ENCODE data around the gene UBASH3B. TPM values are rescaled to one million over a fixed set of nuclear protein-coding genes. Genes with fewer than 3 reads are reported as not detected.

The UBASH3B gene
- total RNA-seq, 2 experiments from 2014 or later: 66.6 to 75.0 TPM

DNA sequence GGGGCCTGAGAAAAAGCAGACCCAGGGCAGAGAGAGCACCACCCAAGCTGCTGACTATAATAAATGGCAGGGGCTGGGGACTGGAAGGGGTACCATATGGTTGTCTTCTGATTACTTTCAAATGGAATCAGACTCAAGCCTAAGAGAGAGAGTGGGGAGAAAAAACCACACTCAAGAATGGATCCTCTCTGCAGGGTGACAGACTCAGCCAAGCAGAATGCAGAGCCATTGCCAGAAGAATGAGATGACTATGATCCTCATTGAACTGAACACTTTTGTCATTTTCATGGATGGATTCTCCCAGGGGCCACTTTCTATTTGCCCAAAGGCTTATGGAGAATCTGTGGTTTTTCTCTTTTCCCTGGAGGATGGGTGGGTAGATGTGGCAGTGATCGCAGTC, 8.7 kb downstream of the UBASH3B start:
- POLR2A ChIA-PET: interaction anchor here (0.6 to 1.7 kb wide), 2 partner anchors 8 to 40 kb away, joined by 3 to 6 read pairs; no protein-coding TSS in a partner anchor
- no peak for ATAC-seq
- no peaks in the 10 kb centered on the region for H3K9me3 Mint-ChIP-seq (ENCODE audit: insufficient read depth)
- peak overlapping the region; percentile 36 for H3K27ac Mint-ChIP-seq
- CTCF ChIA-PET: interaction anchor here (1.0 to 17.6 kb wide), 6 partner anchors 9 to 93 kb away, joined by 3 to 225 read pairs (median 5); partner anchors contain the start of gene UBASH3B
- no peak for DNase-seq
- no peak overlapping the region for H3K4me3 Mint-ChIP-seq
- peaks cover 65% of the 10 kb centered on the region for H3K4me1 Mint-ChIP-seq (ENCODE audit: low read depth)
- H3K27me3 Mint-ChIP-seq (ENCODE audit: low read depth): no peaks in the 10 kb centered on the region
- H3K36me3 Mint-ChIP-seq (ENCODE audit: low read depth): peaks cover 54% of the 10 kb centered on the region

DNA sequence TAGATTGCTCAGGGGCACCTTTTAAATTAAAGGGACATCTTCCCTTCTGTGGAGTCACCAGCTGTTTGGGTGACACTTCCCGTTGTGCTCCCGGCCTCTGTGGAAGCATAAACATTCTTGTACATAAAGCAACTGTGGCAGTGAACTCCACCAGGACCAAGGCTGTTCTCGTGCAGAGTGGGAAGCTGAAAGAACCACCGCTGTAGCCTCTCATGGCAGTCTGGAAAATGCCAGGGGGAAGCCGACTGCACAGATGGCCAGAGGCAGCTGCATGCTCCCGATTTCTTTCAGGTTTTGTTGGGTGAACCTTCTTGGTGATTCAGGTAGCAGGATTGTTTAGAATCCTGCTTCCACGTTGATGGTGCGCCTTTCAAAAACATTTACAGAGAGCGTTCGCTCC, 10.3 kb downstream of the UBASH3B start:
- DNase-seq (no peak), ATAC-seq (no peak)
- Mint-ChIP-seq H3K4me1 (ENCODE audit: low read depth) (peaks cover 62% of the 10 kb centered on the region), H3K27me3 (ENCODE audit: low read depth) (no peaks in the 10 kb centered on the region), H3K4me3 (no peak overlapping the region), H3K27ac (no peak overlapping the region), H3K36me3 (ENCODE audit: low read depth) (peaks cover 62% of the 10 kb centered on the region), H3K9me3 (ENCODE audit: insufficient read depth) (no peaks in the 10 kb centered on the region)
- ChIA-PET POLR2A (interaction anchor here (1.0 to 1.7 kb wide), 3 partner anchors 9 to 78 kb away, joined by 3 to 6 read pairs (median 3); no protein-coding TSS in a partner anchor), CTCF (interaction anchor here (1.2 to 17.6 kb wide), 4 partner anchors 10 to 91 kb away, joined by 3 to 225 read pairs (median 28); partner anchors contain the start of gene UBASH3B)

DNA sequence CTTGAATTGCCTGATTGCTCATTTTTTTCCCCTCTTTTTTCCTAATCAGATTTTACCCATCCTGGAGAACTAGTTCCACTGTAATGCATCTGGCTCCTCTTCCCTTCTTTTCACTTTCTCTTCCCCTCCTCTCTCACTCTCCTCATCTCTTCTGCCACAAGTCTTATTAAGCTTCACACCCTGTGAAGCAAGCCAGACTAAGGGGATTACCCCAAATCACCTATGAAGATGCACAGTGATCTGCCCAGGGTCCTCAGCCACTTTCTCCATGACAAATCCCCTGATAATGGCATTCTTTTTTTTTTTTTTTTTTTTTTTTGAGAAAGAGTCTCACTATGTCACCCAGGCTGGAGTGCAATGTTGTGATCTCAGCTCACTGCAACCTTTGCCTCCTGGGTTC, 11.2 kb downstream of the UBASH3B start:
- CTCF ChIA-PET: interaction anchor here (1.2 to 17.6 kb wide), 7 partner anchors 11 to 185 kb away, joined by 3 to 225 read pairs (median 4); partner anchors contain the start of gene UBASH3B
- no peak for DNase-seq
- peak overlapping the region; percentile 10 for H3K27ac Mint-ChIP-seq

DNA sequence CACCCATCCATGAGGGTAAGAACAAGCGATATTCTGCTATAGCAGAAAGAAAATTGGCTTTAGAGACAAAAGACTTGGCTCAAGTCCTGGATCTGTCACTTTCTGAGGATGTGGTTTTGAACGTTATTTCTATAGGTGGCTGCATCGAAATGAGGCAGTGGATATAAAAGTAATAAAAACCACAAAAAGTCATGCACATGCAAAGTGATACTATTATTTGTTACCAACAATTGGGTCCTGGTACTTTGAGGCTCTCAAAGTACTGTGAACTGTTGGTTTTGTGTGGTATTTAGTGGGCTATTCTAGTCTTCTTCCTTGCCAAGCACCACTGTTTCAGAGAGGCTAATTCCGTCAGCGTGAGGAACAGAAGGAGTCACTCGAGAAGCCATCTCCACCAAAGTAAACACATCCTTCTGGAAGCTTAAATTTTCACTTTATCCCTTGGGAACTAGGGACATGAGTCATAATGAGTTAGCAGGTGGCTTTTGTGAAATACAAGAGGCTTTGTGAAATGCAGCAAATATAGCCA, 13.1 kb downstream of the UBASH3B start:
- peaks cover 74% of the 10 kb centered on the region for H3K4me1 Mint-ChIP-seq (ENCODE audit: low read depth)
- H3K27me3 Mint-ChIP-seq (ENCODE audit: low read depth): no peaks in the 10 kb centered on the region
- H3K36me3 Mint-ChIP-seq (ENCODE audit: low read depth): peaks cover 60% of the 10 kb centered on the region
- peak; percentile 37 for DNase-seq
- ChIA-PET CTCF (interaction anchor here (0.8 to 17.6 kb wide), 13 partner anchors 10 to 185 kb away, joined by 3 to 225 read pairs (median 4); partner anchors contain the start of gene UBASH3B), POLR2A (interaction anchor here (0.9 to 3.0 kb wide), 7 partner anchors 11 to 79 kb away, joined by 3 to 20 read pairs (median 4); partner anchors contain the start of gene UBASH3B)
- H3K27ac Mint-ChIP-seq: peak overlapping the region; percentile 94
- peak overlapping the region; percentile 35 for H3K4me3 Mint-ChIP-seq
- peak; percentile 66 for ATAC-seq
- no peaks in the 10 kb centered on the region for H3K9me3 Mint-ChIP-seq (ENCODE audit: insufficient read depth)

More for the DNA sequence above, 11.2 kb downstream of the UBASH3B start:
- Mint-ChIP-seq H3K4me1 (ENCODE audit: low read depth) (peaks cover 66% of the 10 kb centered on the region), H3K27me3 (ENCODE audit: low read depth) (no peaks in the 10 kb centered on the region), H3K4me3 (no peak overlapping the region), H3K9me3 (ENCODE audit: insufficient read depth) (no peaks in the 10 kb centered on the region), H3K36me3 (ENCODE audit: low read depth) (peaks cover 65% of the 10 kb centered on the region)
- POLR2A ChIA-PET: interaction anchor here (1.0 kb wide), 1 partner anchor 77 kb away, joined by 3 read pairs; no protein-coding TSS in a partner anchor
- no peak for ATAC-seq

DNA sequence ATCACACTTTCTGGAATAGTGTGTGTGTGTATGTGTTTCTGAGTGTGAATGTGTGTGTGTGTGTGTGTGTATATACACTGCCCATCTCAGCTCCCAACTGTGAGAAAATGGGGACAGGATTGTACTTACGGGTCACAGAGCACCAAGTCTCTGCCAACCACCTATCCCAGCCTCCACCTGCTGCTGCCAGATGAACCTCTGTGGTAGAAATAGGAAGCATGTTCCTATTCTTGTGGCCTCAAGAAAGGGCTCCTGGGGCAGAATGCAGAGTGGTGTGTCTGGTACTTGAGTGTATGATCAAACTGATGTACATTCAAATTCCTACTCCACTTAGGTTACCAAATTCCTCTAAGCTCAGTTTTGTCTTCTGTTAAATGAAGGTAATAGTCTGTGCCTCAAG, 14.6 kb downstream of the UBASH3B start:
- Mint-ChIP-seq H3K36me3 (ENCODE audit: low read depth) (peaks cover 52% of the 10 kb centered on the region), H3K27ac (peak overlapping the region; percentile 45), H3K4me1 (ENCODE audit: low read depth) (peaks cover 81% of the 10 kb centered on the region), H3K4me3 (no peak overlapping the region), H3K27me3 (ENCODE audit: low read depth) (no peaks in the 10 kb centered on the region), H3K9me3 (ENCODE audit: insufficient read depth) (no peaks in the 10 kb centered on the region)
- CTCF ChIA-PET: interaction anchor here (0.7 to 17.6 kb wide), 14 partner anchors 9 to 181 kb away, joined by 3 to 225 read pairs (median 4); partner anchors contain the start of gene UBASH3B
- DNase-seq: no peak
- no peak for ATAC-seq
- POLR2A ChIA-PET: interaction anchor here (1.0 to 3.0 kb wide), 4 partner anchors 10 to 27 kb away, joined by 3 to 13 read pairs (median 4); no protein-coding TSS in a partner anchor

DNA sequence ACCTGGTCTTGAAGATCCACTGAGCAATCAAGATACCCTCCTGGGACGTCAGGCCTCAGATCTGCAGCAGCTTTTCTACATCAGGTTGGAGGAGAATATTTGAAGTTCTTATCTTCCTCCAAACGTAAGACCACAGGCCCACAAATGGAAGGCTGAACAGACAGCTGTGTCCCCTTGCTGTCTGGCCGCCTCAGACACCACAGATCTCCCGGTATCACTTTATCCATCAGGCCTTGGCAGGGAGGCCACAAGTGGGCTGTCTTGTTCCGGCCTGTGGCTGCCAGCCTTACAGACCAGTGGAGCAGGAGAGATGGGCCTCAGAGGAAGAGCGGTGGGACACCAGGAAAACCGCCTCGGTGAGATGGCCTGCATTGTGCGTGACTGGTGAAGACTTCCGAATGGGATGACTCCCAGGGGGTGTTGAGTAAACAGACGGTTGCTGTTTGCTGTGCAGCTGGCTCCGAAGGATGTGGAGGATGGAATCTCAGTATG, 15.9 kb downstream of the UBASH3B start:
- Mint-ChIP-seq H3K27ac (peak overlapping the region; percentile 7), H3K4me3 (no peak overlapping the region), H3K9me3 (ENCODE audit: insufficient read depth) (no peaks in the 10 kb centered on the region), H3K4me1 (ENCODE audit: low read depth) (peaks cover 84% of the 10 kb centered on the region), H3K36me3 (ENCODE audit: low read depth) (peaks cover 56% of the 10 kb centered on the region), H3K27me3 (ENCODE audit: low read depth) (no peaks in the 10 kb centered on the region)
- POLR2A ChIA-PET: interaction anchor here (1.3 kb wide), 1 partner anchor 15 kb away, joined by 4 read pairs; no protein-coding TSS in a partner anchor
- ATAC-seq (no peak), DNase-seq (no peak)
- CTCF ChIA-PET: interaction anchor here (1.1 to 17.6 kb wide), 2 partner anchors 8 to 86 kb away, joined by 3 to 225 read pairs; no protein-coding TSS in a partner anchor

DNA sequence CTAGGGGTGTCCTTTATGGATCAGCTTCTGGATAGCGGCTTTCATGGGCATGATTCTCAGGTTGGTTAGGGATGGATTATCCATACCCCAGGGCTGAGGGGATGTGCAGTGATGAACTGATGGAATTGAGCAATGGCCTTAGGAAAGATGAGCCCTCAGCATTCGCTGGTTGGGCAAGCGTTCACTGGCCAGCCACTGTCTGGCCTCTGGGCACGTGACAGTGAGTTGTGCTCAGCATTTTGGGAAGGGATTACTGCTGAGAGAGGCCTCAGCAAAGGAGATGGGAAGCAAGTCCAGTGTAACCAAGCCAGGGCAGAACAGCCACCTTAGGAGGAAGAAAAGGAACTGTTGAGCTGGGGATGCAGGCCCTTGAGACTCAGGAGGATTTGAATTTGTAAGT, 17.4 kb downstream of the UBASH3B start:
- DNase-seq (no peak), ATAC-seq (no peak)
- ChIA-PET CTCF (interaction anchor here (0.8 to 17.6 kb wide), 3 partner anchors 21 to 84 kb away, joined by 3 to 225 read pairs (median 3); no protein-coding TSS in a partner anchor), POLR2A (interaction anchor here (3.0 to 4.0 kb wide), 2 partner anchors 17 to 23 kb away, joined by 22 to 24 read pairs; partner anchors contain the start of gene UBASH3B)
- Mint-ChIP-seq H3K36me3 (ENCODE audit: low read depth) (peaks cover 56% of the 10 kb centered on the region), H3K27me3 (ENCODE audit: low read depth) (no peaks in the 10 kb centered on the region), H3K27ac (peak overlapping the region; percentile 45), H3K4me1 (ENCODE audit: low read depth) (peaks cover 78% of the 10 kb centered on the region), H3K4me3 (no peak overlapping the region), H3K9me3 (ENCODE audit: insufficient read depth) (no peaks in the 10 kb centered on the region)

DNA sequence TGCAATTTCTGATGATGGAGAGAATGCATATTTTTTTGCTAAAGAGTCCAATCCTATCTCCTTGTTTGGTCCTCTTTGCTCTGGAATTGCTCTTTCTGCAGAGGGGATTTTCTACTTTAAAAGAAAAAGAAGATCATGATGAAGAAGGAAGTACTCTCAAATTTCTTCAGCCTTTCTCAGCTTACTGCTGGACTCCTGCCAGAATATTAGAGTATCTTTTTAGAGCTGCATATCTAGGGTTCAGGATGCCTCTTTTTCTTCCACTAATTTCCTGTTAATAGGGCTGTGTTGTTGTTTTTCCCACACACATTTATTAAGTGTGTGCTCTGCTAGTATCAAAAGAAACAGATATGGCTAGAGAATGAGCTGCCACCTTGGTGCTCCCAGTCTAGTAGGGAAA, 18.2 kb downstream of the UBASH3B start:
- Mint-ChIP-seq H3K27me3 (ENCODE audit: low read depth) (no peaks in the 10 kb centered on the region), H3K36me3 (ENCODE audit: low read depth) (peaks cover 51% of the 10 kb centered on the region), H3K4me3 (no peak overlapping the region), H3K27ac (peak overlapping the region; percentile 8), H3K9me3 (ENCODE audit: insufficient read depth) (no peaks in the 10 kb centered on the region), H3K4me1 (ENCODE audit: low read depth) (peaks cover 71% of the 10 kb centered on the region)
- DNase-seq (no peak), ATAC-seq (no peak)
- CTCF ChIA-PET: interaction anchor here (0.9 to 17.6 kb wide), 6 partner anchors 15 to 84 kb away, joined by 3 to 225 read pairs (median 7); partner anchors contain the start of gene UBASH3B
- POLR2A ChIA-PET: interaction anchor here (0.6 to 4.0 kb wide), 4 partner anchors 11 to 23 kb away, joined by 3 to 24 read pairs (median 13); partner anchors contain the start of gene UBASH3B

DNA sequence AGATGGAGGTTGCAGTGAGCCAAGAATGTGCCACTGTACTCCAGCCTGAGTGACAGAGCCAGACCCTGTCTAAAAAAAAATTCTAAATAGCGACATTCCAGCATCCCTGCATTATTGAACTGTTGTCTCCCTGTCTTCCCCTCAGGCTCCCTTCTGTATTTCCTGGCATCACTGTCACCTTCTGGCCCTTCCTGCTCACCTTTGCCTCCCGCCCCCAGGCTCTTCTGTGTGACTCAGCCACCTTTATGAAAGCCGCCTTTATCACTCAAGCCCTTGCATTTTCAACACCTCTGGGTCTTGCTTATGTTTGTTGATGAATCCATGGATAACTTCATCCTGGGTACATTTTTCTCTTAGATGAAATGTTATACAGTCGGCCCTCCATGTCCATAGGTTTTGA, 21.1 kb downstream of the UBASH3B start:
- CTCF ChIA-PET: interaction anchor here (2.2 to 17.6 kb wide), 2 partner anchors 21 to 81 kb away, joined by 16 to 225 read pairs; no protein-coding TSS in a partner anchor

DNA sequence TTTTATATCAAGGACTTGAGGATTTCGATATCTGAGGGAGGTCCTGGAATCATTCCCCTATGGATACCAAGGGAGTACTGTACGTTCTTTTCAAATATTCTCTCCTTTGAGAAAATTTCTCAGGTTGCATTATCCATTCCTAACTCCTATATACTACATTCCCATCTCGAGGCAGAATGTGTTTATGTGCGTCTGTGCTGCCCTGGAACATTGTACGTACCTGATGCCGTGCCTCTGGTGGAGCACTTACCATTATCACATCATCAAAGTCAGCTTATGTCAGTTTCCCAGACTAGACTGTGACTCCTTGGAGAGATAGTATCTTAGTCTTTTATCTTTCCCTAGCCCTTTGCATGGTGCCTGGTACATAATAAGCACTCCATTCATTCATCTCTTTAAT, 21.7 kb downstream of the UBASH3B start:
- peaks cover 28% of the 10 kb centered on the region for H3K36me3 Mint-ChIP-seq (ENCODE audit: low read depth)
- peaks cover 59% of the 10 kb centered on the region for H3K4me1 Mint-ChIP-seq (ENCODE audit: low read depth)
- H3K9me3 Mint-ChIP-seq (ENCODE audit: insufficient read depth): no peaks in the 10 kb centered on the region
- no peak for ATAC-seq
- POLR2A ChIA-PET: no interaction called here
- H3K27me3 Mint-ChIP-seq (ENCODE audit: low read depth): no peaks in the 10 kb centered on the region
- no peak overlapping the region for H3K4me3 Mint-ChIP-seq
- CTCF ChIA-PET: interaction anchor here (17.6 kb wide), 1 partner anchor 80 kb away, joined by 225 read pairs; no protein-coding TSS in a partner anchor
- no peak for DNase-seq
- no peak overlapping the region for H3K27ac Mint-ChIP-seq

More for the DNA sequence above, 21.1 kb downstream of the UBASH3B start:
- Mint-ChIP-seq H3K27me3 (ENCODE audit: low read depth) (no peaks in the 10 kb centered on the region), H3K27ac (peak overlapping the region; percentile 31), H3K4me3 (no peak overlapping the region), H3K4me1 (ENCODE audit: low read depth) (peaks cover 60% of the 10 kb centered on the region), H3K9me3 (ENCODE audit: insufficient read depth) (no peaks in the 10 kb centered on the region), H3K36me3 (ENCODE audit: low read depth) (peaks cover 30% of the 10 kb centered on the region)
- DNase-seq: no peak
- POLR2A ChIA-PET: interaction anchor here (1.2 to 4.0 kb wide), 2 partner anchors 21 to 69 kb away, joined by 4 to 24 read pairs; partner anchors contain the start of gene UBASH3B
- no peak for ATAC-seq

DNA sequence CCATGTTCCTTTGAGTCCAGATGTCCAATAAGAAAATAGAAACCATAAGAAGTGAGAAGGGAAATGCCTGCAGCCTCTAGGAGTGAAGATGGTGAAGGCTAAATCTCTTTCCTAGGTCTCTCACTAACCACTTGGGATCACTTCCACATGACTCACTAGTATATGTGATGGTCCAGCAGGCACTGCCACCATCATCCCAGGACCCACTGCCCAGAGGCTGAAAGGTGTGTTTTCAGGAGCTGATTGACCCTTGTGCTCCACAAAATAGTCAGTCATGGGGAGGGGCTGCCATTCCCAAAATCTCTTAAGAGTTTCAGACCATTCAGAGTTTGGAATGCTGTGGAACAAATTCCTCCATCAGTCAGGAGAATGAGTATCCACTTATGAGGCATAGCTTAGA, 22.9 kb downstream of the UBASH3B start:
- ATAC-seq (no peak), DNase-seq (no peak)
- H3K4me3 Mint-ChIP-seq: no peak overlapping the region
- peaks cover 55% of the 10 kb centered on the region for H3K4me1 Mint-ChIP-seq (ENCODE audit: low read depth)
- H3K36me3 Mint-ChIP-seq (ENCODE audit: low read depth): peaks cover 20% of the 10 kb centered on the region
- H3K27me3 Mint-ChIP-seq (ENCODE audit: low read depth): no peaks in the 10 kb centered on the region
- H3K9me3 Mint-ChIP-seq (ENCODE audit: insufficient read depth): no peaks in the 10 kb centered on the region
- no peak overlapping the region for H3K27ac Mint-ChIP-seq
- CTCF ChIA-PET: interaction anchor here (0.9 to 17.6 kb wide), 5 partner anchors 8 to 79 kb away, joined by 3 to 225 read pairs (median 3); no protein-coding TSS in a partner anchor
- POLR2A ChIA-PET: no interaction called here

Data from activated CD8-positive, alpha-beta T cell treated with anti-CD3 and anti-CD28 coated beads, Interleukin-2, amount 10 ng/mL, durations not matched to agents 7 days and 5 days (primary cell).